ENCODE measurements around the gene GNA14.

GRCh38 chr9:77561331-77562018, 86.6 kb downstream of the GNA14 start:
- TF ChIP-seq POLR2AphosphoS5 (IDR thresholded peaks at IDR 0.05) (no peak), CTCF (IDR thresholded peaks at IDR 0.05) (no peak), POLR2A (IDR thresholded peaks at IDR 0.05) (no peak)

Measured in breast epithelium (tissue), 3 donors.